ENCODE measurements around the gene STOX2.

The STOX2 gene

GRCh38 chr4:183986291-183986970, 81.3 kb downstream of the STOX2 start:
- DNase-seq (ENCODE audit: low spot score), result no peak

DNA sequence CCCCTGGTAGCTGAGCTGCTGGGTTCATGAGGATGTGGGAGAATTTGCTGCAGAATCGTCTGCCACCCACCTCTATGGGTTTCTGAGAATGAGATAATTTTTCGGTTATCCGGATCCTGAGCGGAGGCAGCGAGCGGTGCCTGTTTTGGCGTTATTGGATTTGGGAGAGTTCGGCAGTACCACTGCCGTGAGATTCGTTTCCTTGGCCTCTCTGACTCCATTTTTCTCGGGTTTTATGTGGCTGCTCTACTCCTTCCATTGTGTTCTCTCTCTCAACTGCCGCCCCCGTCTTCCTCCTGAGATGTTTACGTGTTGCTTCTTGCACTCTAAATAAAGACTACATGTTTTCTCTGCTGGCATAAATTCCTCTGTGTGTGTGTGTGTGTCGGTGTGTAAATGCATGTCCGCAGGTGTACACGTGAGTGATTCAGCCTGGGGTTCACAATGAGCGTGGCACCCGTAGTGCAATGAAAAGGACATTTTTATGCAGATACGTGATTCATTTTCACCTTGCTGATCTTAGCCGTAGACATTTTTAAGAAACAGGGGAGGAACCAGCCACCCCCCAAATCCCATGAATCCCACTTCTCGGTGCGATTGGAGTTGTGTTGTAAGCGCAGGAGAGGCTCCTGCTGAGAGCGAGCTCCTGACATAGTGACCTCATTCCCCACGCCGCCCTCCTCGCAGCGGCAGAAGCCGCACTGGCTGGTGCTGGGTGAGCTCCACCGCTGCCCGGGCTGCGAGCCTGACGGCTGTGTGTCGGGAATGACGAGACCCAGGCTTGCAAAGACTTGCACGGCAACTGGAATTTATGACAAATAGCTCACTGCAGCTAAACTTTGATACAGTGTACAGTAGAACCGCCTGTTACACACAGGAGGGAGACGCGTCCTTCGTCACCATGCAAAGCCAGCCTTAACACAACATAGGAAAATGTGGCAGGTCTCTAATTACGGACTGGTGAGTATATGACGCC, 82.2 kb downstream of the STOX2 start:
- peak; percentile 62 for DNase-seq (ENCODE audit: low spot score)

GRCh38 chr4:183987987-183988392, 82.9 kb downstream of the STOX2 start:
- peak; percentile 62 for DNase-seq (ENCODE audit: low spot score)

GRCh38 chr4:183988874-183989273, 83.8 kb downstream of the STOX2 start:
- no peak for DNase-seq (ENCODE audit: low spot score)

GRCh38 chr4:183989461-183989860, 84.4 kb downstream of the STOX2 start:
- no peak for DNase-seq (ENCODE audit: low spot score)

- DNase-seq (ENCODE audit: low spot score), result no peak
These were observed 84.8 kb downstream of the STOX2 start for GRCh38 chr4:183989931-183990330.

- no peak for DNase-seq (ENCODE audit: low spot score)
These were observed 88.6 kb downstream of the STOX2 start for GRCh38 chr4:183993676-183994075.

- DNase-seq (ENCODE audit: low spot score), result no peak
These were observed 90.5 kb downstream of the STOX2 start for GRCh38 chr4:183995570-183995969.

DNA sequence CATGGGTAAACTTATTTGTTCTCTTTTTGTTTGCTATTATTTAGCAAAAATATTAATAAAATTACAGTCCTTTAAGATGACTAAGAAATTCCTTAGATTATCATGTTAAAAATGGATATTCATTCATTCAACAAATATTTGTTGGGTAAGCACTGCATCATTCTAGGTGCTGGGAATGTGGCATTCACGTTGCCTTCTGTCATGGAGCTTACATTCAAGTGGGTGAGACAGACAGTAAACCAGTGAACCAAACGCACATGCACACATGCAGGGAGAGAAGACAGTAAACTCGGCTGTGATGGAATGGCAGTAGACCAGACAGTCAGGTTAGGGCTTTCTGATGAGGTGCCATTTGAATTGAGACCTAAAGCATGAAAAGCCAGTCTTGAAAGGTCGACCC, 91.8 kb downstream of the STOX2 start:
- DNase-seq (ENCODE audit: low spot score), result no peak

DNA sequence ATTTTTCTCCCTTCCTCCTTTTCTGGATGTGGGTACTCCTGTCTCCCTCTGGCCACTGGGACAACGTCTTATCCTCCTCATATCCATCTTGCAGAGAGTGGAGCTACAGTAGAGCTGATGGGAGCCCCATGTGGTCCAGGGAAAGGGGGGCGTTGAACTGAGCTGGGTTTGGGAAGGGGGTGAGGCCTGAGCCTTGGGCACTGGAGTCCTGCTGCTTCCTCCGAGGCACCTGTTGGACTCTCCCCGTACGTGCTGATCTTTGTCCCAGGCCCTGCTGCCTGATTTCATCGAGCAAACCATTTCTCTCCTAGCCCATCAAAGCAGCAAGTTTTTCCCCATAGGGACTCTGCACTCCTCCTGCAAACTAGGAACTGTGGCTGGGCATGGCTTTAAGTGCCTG, 94.3 kb downstream of the STOX2 start:
- DNase-seq (ENCODE audit: low spot score), result no peak

- peak; percentile 50 for DNase-seq (ENCODE audit: low spot score)
These were observed 95.6 kb downstream of the STOX2 start for GRCh38 chr4:184000457-184001396.

DNA sequence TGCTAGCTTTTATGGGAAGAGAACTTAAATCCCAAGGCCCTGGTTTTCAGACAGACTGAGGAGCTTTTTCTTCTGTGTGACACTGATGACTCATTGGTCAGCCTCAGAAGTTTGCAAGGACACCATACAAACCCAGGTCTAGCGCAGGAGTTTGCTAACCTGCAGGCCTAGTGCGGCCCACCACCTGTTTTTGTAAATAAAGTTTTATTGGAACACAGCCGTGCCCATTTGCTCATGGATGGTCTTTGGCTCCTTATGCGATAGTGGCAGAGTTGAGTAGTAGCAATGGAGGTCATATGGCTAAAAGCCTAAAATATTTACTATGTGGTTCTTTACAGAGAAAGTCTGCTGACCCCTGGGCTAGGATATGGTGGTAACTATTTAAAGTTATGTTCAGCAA, 98.3 kb downstream of the STOX2 start:
- DNase-seq (ENCODE audit: low spot score), result no peak

GRCh38 chr4:184007891-184008290, 102.8 kb downstream of the STOX2 start:
- DNase-seq (ENCODE audit: low spot score), result no peak

GRCh38 chr4:184010696-184011095, 105.6 kb downstream of the STOX2 start:
- no peak for DNase-seq (ENCODE audit: low spot score)

DNA sequence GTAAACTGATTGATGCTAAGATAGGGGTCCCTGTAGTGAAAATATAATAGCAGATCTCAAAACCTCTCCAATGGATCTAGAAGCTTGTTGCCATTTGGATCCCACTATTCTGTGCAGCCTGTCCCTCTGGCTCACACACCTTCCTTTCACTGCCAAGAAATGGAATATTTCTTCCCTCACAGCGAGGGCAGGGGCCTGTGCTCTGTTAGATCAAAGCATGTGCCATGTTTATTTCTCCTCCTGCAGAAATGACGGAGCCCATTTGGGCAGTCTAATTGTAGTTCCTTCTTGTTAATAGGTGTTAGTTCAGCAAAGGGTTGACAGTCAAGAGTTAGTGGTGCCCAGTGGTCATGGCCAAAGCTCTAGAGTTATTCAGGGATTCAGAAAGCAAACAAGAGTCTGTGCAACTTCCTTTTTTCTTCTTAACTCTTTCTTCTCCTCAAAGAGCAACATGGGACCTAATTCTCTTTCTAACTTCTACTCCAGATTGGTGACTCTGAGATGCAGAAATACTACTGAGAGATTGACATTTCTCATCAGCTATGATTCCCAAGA, 106.8 kb downstream of the STOX2 start:
- DNase-seq (ENCODE audit: low spot score), result no peak

GRCh38 chr4:184012937-184013336, 107.8 kb downstream of the STOX2 start:
- DNase-seq (ENCODE audit: low spot score), result no peak

DNA sequence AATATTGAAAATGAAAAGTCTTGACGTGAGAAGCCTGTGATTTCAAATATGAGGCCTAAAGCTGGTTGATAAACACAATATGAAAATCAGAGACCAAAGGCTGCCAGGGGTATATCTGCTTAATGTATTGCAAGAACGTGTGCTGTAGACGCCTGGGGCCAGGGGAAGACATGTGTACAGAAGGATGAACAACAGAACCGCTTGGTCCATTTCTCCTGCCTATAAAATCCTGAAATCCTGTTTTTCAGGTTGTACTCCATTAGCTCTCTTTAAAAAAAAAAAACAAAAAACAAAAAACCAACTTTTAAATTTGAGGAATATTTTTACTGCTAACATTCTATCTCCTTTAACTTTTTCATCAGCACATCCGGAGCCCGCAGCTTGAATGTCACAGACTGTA, 109.2 kb downstream of the STOX2 start:
- no peak for DNase-seq (ENCODE audit: low spot score)

GRCh38 chr4:184016759-184017668, 111.9 kb downstream of the STOX2 start:
- no peak for DNase-seq (ENCODE audit: low spot score)

GRCh38 chr4:184019076-184019475, 114.0 kb downstream of the STOX2 start:
- DNase-seq (ENCODE audit: low spot score), result no peak

All from iPS-NIHi11 (cell line).